ENCODE data around the gene PDZRN4.

The PDZRN4 gene

DNA sequence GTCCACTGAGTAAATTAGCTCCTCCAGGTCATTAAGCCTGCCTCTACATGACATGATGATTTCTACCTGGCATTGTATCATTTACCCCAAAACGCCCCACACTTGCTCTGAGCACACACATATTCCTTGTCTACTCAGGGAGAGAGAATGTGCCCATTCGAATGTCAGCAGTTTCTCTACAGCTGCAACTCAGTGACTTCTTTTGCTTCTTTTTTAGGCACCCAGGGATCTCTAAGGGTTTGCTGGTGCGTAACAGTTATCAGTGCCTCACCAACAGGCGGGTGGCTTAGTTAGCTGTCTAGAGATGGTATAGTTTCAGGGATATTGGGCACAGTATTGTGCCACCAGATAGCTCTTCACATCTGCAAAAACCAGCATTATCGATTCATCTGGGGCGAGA lies 316.9 kb downstream of the PDZRN4 start:
- TF ChIP-seq, protein P1, sequence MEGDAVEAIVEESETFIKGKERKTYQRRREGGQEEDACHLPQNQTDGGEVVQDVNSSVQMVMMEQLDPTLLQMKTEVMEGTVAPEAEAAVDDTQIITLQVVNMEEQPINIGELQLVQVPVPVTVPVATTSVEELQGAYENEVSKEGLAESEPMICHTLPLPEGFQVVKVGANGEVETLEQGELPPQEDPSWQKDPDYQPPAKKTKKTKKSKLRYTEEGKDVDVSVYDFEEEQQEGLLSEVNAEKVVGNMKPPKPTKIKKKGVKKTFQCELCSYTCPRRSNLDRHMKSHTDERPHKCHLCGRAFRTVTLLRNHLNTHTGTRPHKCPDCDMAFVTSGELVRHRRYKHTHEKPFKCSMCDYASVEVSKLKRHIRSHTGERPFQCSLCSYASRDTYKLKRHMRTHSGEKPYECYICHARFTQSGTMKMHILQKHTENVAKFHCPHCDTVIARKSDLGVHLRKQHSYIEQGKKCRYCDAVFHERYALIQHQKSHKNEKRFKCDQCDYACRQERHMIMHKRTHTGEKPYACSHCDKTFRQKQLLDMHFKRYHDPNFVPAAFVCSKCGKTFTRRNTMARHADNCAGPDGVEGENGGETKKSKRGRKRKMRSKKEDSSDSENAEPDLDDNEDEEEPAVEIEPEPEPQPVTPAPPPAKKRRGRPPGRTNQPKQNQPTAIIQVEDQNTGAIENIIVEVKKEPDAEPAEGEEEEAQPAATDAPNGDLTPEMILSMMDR (IDR thresholded peaks at IDR 0.05) = no peak
- no peaks in the 10 kb centered on the region for H3K36me3 Mint-ChIP-seq (ENCODE audit: low read depth)
- H3K27ac Mint-ChIP-seq = no peak overlapping the region
- DNase-seq = no peak
- no peaks in the 10 kb centered on the region for H3K4me1 Mint-ChIP-seq
- H3K27me3 Mint-ChIP-seq (ENCODE audit: low read depth, poor library complexity) = peaks cover 6% of the 10 kb centered on the region
- no peaks in the 10 kb centered on the region for H3K9me3 Mint-ChIP-seq
- no peak overlapping the region for H3K4me3 Mint-ChIP-seq

DNA sequence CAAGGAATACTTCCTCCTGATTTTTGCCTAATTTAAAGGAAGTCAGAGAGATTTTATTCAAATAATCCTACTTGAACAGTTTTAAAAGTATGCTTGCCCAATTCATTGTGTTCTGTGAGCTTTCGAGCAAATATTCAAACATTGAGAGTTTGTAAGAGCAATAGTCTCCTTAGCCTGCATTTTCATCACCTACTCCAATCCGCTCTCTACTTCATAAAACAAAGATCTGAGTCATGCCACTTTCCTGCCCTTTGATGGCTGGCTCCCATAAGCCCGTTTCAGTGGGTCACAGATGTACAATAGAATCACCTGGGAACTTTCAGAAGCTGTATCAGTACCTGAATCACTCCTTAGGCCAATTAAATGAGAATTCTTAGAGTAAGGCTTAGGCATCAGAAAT lies 319.2 kb downstream of the PDZRN4 start:
- Mint-ChIP-seq H3K4me1 (no peaks in the 10 kb centered on the region), H3K36me3 (ENCODE audit: low read depth) (no peaks in the 10 kb centered on the region), H3K27ac (peak overlapping the region; percentile 52), H3K27me3 (ENCODE audit: low read depth, poor library complexity) (peaks cover 6% of the 10 kb centered on the region), H3K4me3 (no peak overlapping the region), H3K9me3 (no peaks in the 10 kb centered on the region)
- no peak for DNase-seq
- TF ChIP-seq, protein P1 (IDR thresholded peaks at IDR 0.05) = no peak

DNA sequence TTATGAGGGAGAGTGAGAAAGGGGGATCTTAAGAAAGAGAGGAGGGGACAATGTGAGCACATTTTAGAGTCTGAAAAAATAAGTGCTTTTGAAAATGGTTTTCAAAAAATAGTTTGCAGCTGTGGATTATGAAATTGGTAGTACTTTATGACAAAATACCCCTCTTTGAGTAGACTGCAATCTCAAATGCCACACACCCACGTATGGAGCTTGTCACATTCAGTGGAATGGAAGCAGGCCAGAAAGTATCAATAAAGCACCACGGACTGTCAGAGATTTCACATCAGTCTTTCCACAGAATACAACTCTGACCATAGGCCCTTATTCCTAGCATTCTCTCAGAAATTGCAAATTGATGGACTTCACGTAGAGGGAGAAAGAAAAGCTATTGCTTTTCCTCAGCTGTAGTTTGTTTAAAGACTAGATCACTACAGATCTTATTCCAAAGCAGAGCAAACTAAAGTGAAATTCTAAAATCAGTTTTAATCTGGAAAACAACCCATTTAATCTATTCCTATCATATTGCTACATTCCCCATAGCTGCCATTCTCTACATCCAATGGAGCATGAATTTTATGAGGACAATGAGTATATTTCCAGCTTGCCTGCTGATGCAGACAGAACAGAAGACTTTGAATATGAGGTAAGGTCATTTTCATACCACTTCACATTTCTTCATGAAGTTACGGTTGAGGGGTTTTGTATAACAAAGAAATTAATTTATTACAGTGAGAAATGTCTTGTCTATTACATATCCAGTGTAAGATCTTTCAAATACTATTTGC lies 321.3 kb downstream of the PDZRN4 start:
- Mint-ChIP-seq H3K27me3 (ENCODE audit: low read depth, poor library complexity) (peaks cover 2% of the 10 kb centered on the region), H3K9me3 (no peaks in the 10 kb centered on the region), H3K4me3 (no peak overlapping the region), H3K27ac (no peak overlapping the region), H3K4me1 (no peaks in the 10 kb centered on the region), H3K36me3 (ENCODE audit: low read depth) (no peaks in the 10 kb centered on the region)
- TF ChIP-seq, protein P1 (IDR thresholded peaks at IDR 0.05) = no peak
- no peak for DNase-seq

DNA sequence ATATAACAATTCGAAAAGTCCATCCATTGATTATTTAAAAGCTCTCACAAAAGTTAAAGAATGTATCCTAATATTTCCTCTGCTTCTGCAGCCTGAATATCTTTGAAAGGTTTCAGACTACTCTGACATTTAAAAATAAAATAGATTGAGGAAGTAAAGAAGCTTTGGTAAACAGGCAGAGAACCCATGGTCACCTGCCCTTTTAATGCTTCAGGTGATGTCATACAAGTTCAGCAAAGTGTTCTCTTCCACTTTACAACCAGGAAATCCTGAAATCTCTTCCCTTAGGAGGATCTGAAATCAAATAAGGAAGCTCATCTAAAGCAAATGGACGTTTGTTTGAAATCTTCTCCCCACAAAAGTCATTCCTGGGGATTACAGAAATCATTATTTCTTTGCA lies 322.4 kb downstream of the PDZRN4 start:
- Mint-ChIP-seq H3K36me3 (ENCODE audit: low read depth) (no peaks in the 10 kb centered on the region), H3K9me3 (no peaks in the 10 kb centered on the region), H3K4me1 (no peaks in the 10 kb centered on the region), H3K4me3 (no peak overlapping the region), H3K27ac (no peak overlapping the region), H3K27me3 (ENCODE audit: low read depth, poor library complexity) (peaks cover 2% of the 10 kb centered on the region)
- no peak for DNase-seq
- TF ChIP-seq, protein P1 (IDR thresholded peaks at IDR 0.05) = no peak

DNA sequence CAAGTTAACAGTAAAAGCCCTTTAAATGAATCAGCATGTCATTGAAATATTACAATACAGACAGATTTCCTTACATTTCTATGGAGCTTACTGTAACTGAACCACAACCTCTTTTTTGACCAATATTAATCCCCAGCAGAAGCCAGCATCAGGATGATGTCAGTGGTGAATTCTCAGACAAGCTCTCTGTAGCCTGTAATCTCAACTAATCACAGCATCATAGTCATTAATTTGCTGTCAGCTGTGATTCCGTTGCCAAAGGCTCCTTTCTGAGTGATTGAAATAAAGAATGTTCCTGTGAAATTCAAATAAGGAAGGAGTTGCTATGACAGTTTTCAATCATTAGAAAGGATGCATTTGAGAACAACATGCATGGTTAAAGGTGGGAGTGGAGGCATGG lies 323.1 kb downstream of the PDZRN4 start:
- Mint-ChIP-seq H3K9me3 (no peaks in the 10 kb centered on the region), H3K36me3 (ENCODE audit: low read depth) (no peaks in the 10 kb centered on the region), H3K27me3 (ENCODE audit: low read depth, poor library complexity) (peaks cover 2% of the 10 kb centered on the region), H3K4me1 (no peaks in the 10 kb centered on the region), H3K4me3 (no peak overlapping the region), H3K27ac (no peak overlapping the region)
- TF ChIP-seq, protein P1 (IDR thresholded peaks at IDR 0.05) = no peak
- DNase-seq = no peak

DNA sequence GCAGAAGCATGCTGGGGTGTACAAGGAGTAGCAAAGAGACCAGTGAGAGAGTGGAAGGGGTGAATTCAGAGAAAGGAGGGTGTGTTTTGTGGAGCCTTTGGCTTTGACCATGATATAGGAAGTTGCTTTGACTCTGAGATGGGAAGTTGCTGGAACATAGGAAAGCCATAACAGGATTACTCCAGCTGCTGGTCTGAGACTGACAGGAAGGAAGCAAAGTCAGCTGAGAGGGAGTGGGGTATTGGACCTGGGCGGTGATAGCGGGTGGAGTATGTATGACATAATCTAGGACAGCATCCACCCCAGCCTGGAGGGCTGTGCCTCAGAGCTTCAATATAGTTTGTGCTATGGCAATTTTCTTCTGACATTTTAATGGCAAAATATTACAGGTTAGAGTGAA lies 324.4 kb downstream of the PDZRN4 start:
- Mint-ChIP-seq H3K36me3 (ENCODE audit: low read depth) (no peaks in the 10 kb centered on the region), H3K4me1 (no peaks in the 10 kb centered on the region), H3K4me3 (no peak overlapping the region), H3K27ac (no peak overlapping the region), H3K27me3 (ENCODE audit: low read depth, poor library complexity) (peaks cover 2% of the 10 kb centered on the region), H3K9me3 (no peaks in the 10 kb centered on the region)
- TF ChIP-seq, protein P1 (IDR thresholded peaks at IDR 0.05) = no peak
- DNase-seq = no peak
